MM.1S (cell line): Measurements from ENCODE around the gene EEF1E1.

ENCODE experiments used
- EZH2 ChIP-seq: fragments of 300-600 bp; sonication (generic); optimal IDR thresholded peaks from 2 replicates; pipeline ENCODE3; 2017; ENCODE audit warnings: low read depth, mild to moderate bottlenecking, antibody characterized with exemption, low read length, mixed read lengths
- EZH2phosphoT487 ChIP-seq: fragments of 300-600 bp; sonication (generic); IDR thresholded peaks from 2 replicates; pipeline ENCODE4 v1.6.1; 2018; ENCODE audit warnings: antibody characterized with exemption, low read length
- TF ChIP-seq, protein P1 (sequence below): fragments of 300-600 bp; sonication (generic); IDR thresholded peaks from 2 replicates; pipeline ENCODE4 v1.5.1; 2016; ENCODE audit warnings: antibody characterized with exemption, low read length, mixed read lengths

- TF ChIP-seq, protein P1, sequence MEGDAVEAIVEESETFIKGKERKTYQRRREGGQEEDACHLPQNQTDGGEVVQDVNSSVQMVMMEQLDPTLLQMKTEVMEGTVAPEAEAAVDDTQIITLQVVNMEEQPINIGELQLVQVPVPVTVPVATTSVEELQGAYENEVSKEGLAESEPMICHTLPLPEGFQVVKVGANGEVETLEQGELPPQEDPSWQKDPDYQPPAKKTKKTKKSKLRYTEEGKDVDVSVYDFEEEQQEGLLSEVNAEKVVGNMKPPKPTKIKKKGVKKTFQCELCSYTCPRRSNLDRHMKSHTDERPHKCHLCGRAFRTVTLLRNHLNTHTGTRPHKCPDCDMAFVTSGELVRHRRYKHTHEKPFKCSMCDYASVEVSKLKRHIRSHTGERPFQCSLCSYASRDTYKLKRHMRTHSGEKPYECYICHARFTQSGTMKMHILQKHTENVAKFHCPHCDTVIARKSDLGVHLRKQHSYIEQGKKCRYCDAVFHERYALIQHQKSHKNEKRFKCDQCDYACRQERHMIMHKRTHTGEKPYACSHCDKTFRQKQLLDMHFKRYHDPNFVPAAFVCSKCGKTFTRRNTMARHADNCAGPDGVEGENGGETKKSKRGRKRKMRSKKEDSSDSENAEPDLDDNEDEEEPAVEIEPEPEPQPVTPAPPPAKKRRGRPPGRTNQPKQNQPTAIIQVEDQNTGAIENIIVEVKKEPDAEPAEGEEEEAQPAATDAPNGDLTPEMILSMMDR, result no peak
- TF ChIP-seq EZH2, result no peak
- no peak for TF ChIP-seq EZH2phosphoT487
These were observed 11.7 kb downstream of the EEF1E1 start for GRCh38 chr6:8090650-8091049.
